Measurements from ENCODE around the gene RAD51B.
"Not testable (repeated sequence)": the region's sequence is repeated elsewhere in the genome, so short reads cannot be mapped to it uniquely, and the experiment has no call there.

Gene RAD51B

DNA sequence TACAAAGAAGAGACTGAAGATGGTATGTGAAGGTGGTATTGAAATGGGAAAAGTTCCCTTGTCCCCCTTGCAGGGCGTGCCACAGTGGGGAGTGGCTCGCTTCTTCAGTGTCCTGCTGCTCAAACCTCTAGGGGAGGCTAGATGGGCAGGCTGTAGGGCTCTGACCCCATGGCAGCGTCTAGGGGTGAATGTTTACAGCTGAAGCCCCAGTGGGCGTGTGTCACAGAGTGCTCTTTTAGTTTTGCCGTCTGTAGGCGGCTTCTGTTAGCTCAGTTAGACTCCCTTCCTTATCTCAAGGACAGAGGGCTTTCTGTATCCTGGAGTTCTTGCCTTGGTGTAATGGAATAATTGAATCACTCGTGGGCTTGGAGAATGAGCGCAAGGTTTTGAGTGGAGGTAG is 266.2 kb downstream of the RAD51B start:
- no peak for DNase-seq

GRCh38 chr14:68088451-68088854 is 268.9 kb downstream of the RAD51B start:
- no peak for DNase-seq

- DNase-seq = no peak
Observed at GRCh38 chr14:68089146-68089731, 269.7 kb downstream of the RAD51B start.

DNA sequence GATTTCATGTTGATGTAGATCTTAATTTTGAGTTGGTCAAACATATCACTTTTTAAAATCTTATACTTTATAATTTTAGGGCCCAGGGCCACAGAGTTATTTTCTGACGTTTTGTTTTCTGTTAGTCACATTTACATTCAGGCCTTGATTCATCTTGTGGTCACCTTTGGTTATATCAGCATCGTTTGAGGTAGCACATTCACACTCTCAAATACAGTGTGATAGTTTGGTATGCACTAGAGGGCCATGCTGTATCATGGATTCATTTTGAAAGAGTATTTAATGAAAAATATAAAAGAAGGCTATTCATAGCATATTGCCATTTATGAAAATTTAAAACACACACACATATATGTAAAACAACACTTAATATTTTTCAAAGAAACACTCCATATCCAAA is 274.6 kb downstream of the RAD51B start:
- DNase-seq = no peak

- no peak for DNase-seq
Observed at GRCh38 chr14:68094752-68095151, 275.2 kb downstream of the RAD51B start.

DNA sequence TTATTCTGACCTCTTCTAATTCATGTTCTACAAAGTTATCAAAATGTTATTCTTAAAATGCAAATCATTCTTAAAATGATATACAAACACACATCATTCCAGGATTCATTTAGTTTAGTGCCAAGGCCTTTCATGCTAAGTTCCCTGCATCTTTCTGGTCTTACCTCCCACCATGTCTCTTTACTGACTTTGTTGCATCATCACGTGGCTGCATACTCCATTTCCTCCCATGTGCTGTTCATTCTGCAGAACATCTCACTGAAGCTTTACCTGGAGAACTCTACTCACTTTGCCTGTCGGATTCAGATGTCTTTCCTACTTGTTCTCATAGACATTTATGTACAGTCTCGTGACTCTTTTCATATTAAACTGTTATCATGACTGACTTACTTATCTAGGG is 278.1 kb downstream of the RAD51B start:
- no peak for DNase-seq

DNA sequence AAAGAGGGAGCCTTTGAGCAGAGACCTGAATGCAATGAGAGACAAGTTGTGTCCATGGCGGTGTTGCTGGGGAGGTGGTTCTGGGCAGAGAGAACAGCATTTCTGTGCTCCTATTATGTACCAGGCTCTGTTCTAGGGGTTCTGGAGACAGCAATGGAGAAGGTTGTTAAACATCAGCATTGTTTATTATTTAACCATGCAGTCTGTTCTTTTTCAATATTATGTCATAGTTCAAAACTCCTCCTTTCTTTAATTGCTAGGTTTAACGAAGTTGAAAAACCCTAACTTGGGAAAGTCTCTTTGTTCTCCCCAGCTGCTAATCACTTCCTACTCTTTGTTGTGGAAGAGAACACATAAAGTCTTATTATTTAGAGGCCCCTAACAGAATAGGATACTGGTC is 279.3 kb downstream of the RAD51B start:
- DNase-seq = no peak

GRCh38 chr14:68099495-68100045 is 280.0 kb downstream of the RAD51B start:
- no peak for DNase-seq

DNA sequence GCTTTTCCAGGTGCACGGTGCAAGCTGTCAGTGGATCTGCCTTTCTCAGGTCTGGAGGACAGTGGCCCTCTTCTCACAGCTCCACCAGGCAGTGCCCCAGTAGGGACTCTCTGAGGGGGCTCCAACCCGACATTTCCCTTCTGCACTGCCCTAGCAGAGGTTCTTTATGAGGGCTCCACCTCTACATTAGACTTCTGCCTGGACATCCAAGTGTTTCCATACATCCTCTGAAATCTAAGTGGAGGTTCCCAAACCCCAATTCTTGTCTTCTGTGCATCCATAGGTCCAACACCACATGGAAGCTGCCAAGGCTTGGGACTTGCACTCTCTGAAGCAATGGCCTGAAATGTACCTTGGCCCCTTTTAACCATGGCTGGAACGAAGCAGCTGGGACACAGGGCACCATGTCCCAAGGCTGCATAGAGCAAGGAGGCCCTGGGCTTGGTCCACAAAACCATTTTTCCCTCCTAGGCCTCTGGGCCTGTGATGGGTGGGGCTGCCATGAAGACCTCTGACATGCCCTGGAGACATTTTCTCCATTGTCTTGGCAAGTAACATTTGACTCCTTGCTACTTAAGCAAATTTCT is 282.2 kb downstream of the RAD51B start:
- not testable (repeated sequence) for DNase-seq

- no peak for DNase-seq
Observed at GRCh38 chr14:68103853-68104252, 284.3 kb downstream of the RAD51B start.

GRCh38 chr14:68104518-68104917 is 284.9 kb downstream of the RAD51B start:
- no peak for DNase-seq

- DNase-seq = no peak
Observed at GRCh38 chr14:68105816-68106215, 286.2 kb downstream of the RAD51B start.

- no peak for DNase-seq
Observed at GRCh38 chr14:68106456-68106855, 286.9 kb downstream of the RAD51B start.

DNA sequence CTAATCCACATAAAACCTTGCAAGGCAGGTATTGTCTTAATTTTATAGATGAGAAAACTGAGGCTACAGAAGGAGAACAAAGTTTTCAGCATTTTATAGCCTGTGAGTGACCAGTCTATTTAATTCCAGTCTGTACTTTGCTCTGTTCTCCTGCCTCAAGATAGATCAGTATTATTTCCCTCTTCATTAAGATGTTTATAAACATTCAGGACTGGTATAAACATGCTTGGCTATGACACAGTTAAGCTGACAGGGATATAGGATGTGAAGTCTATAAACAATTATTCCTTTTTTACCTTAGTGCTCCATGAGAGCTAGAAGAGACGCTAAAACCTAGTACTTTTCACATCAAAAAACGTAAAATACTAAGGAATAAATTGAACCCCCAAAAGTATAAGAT is 287.3 kb downstream of the RAD51B start:
- DNase-seq = no peak

DNA sequence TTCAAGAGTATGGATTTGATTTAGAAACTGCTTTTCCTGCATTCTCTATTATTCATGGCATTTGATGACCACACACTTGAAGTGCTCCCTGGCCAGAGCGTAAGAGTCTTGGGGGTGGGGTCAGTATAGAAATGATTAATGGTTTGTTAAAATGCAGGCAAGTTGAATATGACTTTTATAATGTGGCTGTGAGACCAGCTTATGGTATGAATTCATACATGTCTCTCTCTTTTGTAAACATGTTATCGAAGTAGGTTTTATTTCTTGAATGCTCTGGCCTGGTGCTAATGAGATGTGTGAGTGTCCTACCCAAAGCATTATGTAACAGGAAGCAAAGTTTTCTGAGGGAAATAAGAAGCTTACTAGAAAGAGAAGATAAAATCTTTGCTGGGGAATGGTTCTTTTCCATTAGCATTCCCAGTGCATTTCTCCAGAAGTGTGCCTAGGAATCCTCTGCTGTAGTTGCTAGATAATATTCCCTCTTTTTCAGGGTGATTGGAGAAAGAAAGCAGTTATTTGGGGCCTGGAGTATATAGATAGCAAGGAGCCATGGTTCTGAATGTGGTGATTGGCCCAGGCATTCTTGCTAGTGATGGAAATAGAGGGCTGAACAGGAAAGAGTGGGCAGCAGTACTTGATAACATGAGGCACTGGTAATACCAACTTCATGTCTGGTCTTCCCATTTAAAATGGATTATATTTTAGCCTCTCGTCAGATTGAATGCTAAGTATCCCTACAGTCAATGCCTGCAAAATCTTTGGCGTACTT is 289.7 kb downstream of the RAD51B start:
- DNase-seq = no peak

- no peak for DNase-seq
Observed at GRCh38 chr14:68111097-68111852, 291.7 kb downstream of the RAD51B start.

- no peak for DNase-seq
Observed at GRCh38 chr14:68111853-68112270, 292.3 kb downstream of the RAD51B start.

DNA sequence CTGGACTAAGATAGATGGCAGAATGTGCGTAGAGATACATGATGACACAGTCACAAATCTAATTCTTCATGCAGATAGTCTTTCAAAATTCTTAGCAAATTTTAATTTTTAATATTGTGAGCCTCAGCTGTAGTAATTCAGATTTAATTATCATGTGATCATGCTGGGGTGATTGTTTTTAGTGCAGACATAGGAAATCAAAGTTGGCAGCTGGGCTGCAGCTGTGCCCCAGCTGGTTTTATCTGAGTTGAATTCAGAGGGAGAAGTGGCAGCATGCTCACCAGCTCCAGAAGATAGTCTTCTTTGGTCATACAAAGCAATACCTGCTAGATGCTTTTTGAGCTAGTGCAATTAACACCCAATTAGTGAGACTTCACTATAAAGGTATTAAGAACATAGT is 292.9 kb downstream of the RAD51B start:
- DNase-seq = no peak

- DNase-seq = no peak
Observed at GRCh38 chr14:68113343-68113930, 293.9 kb downstream of the RAD51B start.

DNA sequence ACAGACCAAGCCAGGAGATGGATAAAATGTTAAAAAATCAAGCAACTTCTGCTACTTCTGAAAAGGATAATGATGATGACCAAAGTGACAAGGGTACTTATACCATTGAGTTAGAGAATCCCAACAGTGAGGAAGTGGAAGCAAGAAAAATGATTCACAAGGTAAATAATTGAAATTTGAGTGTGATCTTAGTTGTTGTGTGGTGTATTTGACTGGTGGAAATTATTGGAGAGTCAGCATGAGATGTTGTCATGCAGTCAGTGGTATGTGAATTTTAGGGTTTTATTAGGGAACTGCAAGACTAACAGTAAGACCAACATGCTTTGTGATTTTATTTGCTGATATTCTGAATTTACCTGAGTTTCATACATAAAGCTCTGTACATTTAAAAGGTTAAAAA is 296.4 kb downstream of the RAD51B start:
- not testable (repeated sequence) for DNase-seq

- DNase-seq = no peak
Observed at GRCh38 chr14:68122651-68123050, 303.1 kb downstream of the RAD51B start.

DNA sequence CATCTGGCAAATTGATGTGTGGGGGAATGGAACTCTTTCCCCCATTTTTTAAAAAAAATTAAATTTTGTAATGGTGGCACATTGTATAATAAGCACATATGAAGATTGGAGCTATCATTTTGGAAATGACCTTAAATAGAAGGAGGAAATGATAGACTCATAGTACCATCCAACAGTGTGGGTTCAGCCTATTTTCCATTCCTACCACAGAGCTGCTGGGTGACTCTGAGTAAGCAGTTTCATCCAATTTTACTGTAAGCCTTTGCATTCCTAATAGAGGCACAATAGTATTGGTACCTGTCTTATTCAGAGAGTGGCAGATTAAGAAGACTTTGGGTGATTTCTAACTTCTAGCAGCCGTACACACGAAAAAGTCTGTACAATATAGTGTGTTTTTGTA is 304.5 kb downstream of the RAD51B start:
- no peak for DNase-seq

Data from CD4-positive, alpha-beta T cell treated with Interleukin-21 for 1 hour (primary cell).